ENCODE measurements around the gene MAML2.

DNA sequence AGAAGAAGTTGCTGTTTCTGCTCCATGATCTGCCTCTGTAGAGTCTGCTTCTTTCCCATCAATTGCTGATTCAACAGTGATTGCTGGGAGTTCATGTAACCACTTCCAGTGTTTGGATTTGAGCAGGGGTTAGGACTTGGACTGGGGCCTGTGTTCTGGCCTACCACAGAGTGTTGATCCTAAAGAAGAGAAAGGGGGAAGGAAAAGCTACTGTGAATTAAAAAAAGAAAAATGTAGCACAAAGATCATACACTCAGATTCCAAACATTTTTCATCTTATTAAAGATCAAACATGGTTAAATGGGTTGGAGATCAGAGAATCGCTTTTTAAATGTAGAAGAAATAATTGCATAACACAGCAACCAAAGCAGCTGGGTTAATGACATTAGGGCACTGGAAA lies 351.4 kb downstream of the MAML2 start:
- TF ChIP-seq POLR2AphosphoS5 (IDR thresholded peaks at IDR 0.05) (no peak), CTCF (IDR thresholded peaks at IDR 0.05) (no peak)
